CD4-positive, alpha-beta T cell (primary cell): ENCODE measurements around the gene RAB40C. TPM values are rescaled to one million over a fixed set of nuclear protein-coding genes. Genes with fewer than 3 reads are reported as not detected.

ENCODE experiments used
- ATAC-seq: fragments of 200-7000 bp; cut with Tn5 transposase; one replicate; pipeline ENCODE4 v1.10.0; 2022; ENCODE audit warnings: mild to moderate bottlenecking; ENCODE audit not compliant: poor library complexity
- CTCF ChIA-PET: fragments of 350-600 bp; sonication (Branson Sonifier 250); formaldehyde crosslinking; loops from one replicate; lab custom pipeline; 2021; ENCODE audit warnings: antibody characterized with exemption, inconsistent platforms; lab: Charles Lee
- POLR2A ChIA-PET: fragments of 350-600 bp; sonication (Branson Sonifier 250); formaldehyde crosslinking; loops from one replicate; lab custom pipeline; 2021; ENCODE audit warnings: antibody characterized with exemption, inconsistent platforms; lab: Charles Lee
- DNase-seq, 14 experiments: peaks; one replicate each; pipeline ENCODE4 v3.0.0-alpha.2; 2013 to 2020; ENCODE audit warnings: mixed read lengths in 2 of 14
- H3K27ac ChIP-seq, 2 donors: one replicate each; pipeline versions ENCODE4 v1.5.1 to v1.7.0; 2013; ENCODE audit warnings: low read length in 2 of 2, low read depth in 1 of 2, mild to moderate bottlenecking in 1 of 2
- H3K27me3 ChIP-seq, 2 experiments: 1 replicate in 1 of 2; 2 replicates in 1 of 2; pipeline versions ENCODE4 v1.6.1 to v1.7.0; 2013; ENCODE audit warnings: low read length in 2 of 2, control low read depth in 1 of 2, mild to moderate bottlenecking in 1 of 2, moderate library complexity in 1 of 2; ENCODE audit not compliant: insufficient read depth in 2 of 2, control insufficient read depth in 1 of 2
- H3K36me3 ChIP-seq: one replicate; pipeline ENCODE4 v1.6.1; 2013; ENCODE audit warnings: low read length, control low read depth; ENCODE audit not compliant: insufficient read depth
- H3K4me1 ChIP-seq: one replicate; pipeline ENCODE4 v1.6.1; 2013; ENCODE audit warnings: low read length, control low read depth; ENCODE audit not compliant: insufficient read depth
- H3K4me3 ChIP-seq: one replicate; pipeline ENCODE4 v1.5.1; 2013; ENCODE audit warnings: mild to moderate bottlenecking, low read length, moderate library complexity
- H3K9me3 ChIP-seq, 2 experiments: 1 replicate in 1 of 2; 2 replicates in 1 of 2; pipeline versions ENCODE4 v1.6.1 to v1.7.0; 2013; ENCODE audit warnings: low read length in 2 of 2, mild to moderate bottlenecking in 2 of 2, control low read depth in 1 of 2, moderate library complexity in 1 of 2; ENCODE audit not compliant: control insufficient read depth in 1 of 2, insufficient read depth in 1 of 2
- H3K27ac Mint-ChIP-seq: one replicate; pipeline ENCODE4 v1.8.0; 2020; ENCODE audit warnings: mixed read lengths
- H3K27me3 Mint-ChIP-seq: one replicate; pipeline ENCODE4 v1.8.0; 2021; ENCODE audit warnings: mixed read lengths
- H3K36me3 Mint-ChIP-seq: one replicate; pipeline ENCODE4 v1.8.0; 2021; ENCODE audit warnings: low read depth, mixed read lengths
- H3K4me1 Mint-ChIP-seq: one replicate; pipeline ENCODE4 v1.8.0; 2021; ENCODE audit warnings: low read depth, mixed read lengths
- H3K4me3 Mint-ChIP-seq: one replicate; pipeline ENCODE4 v1.8.0; 2020; ENCODE audit warnings: mild to moderate bottlenecking, mixed read lengths
- H3K9me3 Mint-ChIP-seq: one replicate; pipeline ENCODE4 v1.8.0; 2020; ENCODE audit warnings: mixed read lengths
- CTCF ChIP-seq: fragments of 200-600 bp; IDR thresholded peaks from one replicate; pipeline ENCODE4 v1.8.0; 2022; ENCODE audit warnings: antibody characterized with exemption, mild to moderate bottlenecking
- intact Hi-C, 2 experiments: fragments of 100-400 bp; cut with DNase I in 1 of 2; cut with micrococcal nuclease in 1 of 2; formaldehyde crosslinking; loops; one replicate each; pipeline versions ENCODE4 v1.15.1 to v1.9.0; 2023 to 2025; cut with DNase I, micrococcal nuclease
- total RNA-seq, 174 experiments: library from RNA in 2 of 174; stranded (reverse) in 2 of 174; gene quantifications; one replicate each; pipeline ENCODE4 v1.2.3 and lab custom pipeline; 2021 to 2026

RAB40C gene
- total RNA-seq, 2 experiments from 2014 or later: 8.9 to 9.5 TPM

GRCh38 chr16:675884-676564 is 86.2 kb downstream of the RAB40C start:
- Histone ChIP-seq H3K4me1 (peaks cover 41% of the 10 kb centered on the region), H3K36me3 (peaks cover 21% of the 10 kb centered on the region), H3K27ac (no peak overlapping the region), H3K27me3 (peaks cover 8 to 12% of the 10 kb centered on the region in 2 experiments), H3K9me3 (no peaks in the 10 kb centered on the region), H3K4me3 (no peak overlapping the region)
- H3K9me3 Mint-ChIP-seq: no peaks in the 10 kb centered on the region
- no peak overlapping the region for H3K27ac Mint-ChIP-seq
- intact Hi-C loops: no loop called here
- TF ChIP-seq CTCF: no peak
- CTCF ChIA-PET: interaction anchor here (0.8 kb wide), 1 partner anchor 28 kb away, joined by 3 read pairs; no protein-coding TSS in a partner anchor
- peaks cover 11% of the 10 kb centered on the region for H3K36me3 Mint-ChIP-seq
- peaks cover 21% of the 10 kb centered on the region for H3K4me1 Mint-ChIP-seq
- DNase-seq: no peak
- ATAC-seq: no peak
- POLR2A ChIA-PET: interaction anchor here (0.8 to 1.8 kb wide), 6 partner anchors 8 to 28 kb away, joined by 3 to 8 read pairs (median 4); partner anchors contain the start of genes JMJD8, RHOT2 and WDR24
- H3K4me3 Mint-ChIP-seq: no peak overlapping the region
- no peaks in the 10 kb centered on the region for H3K27me3 Mint-ChIP-seq

- CTCF ChIA-PET: interaction anchor here (0.8 kb wide), 1 partner anchor 28 kb away, joined by 3 read pairs; no protein-coding TSS in a partner anchor
- H3K27ac Mint-ChIP-seq: peak overlapping the region; percentile 74
These were observed 86.7 kb downstream of the RAB40C start for GRCh38 chr16:676565-676902.

GRCh38 chr16:676913-677312 is 87.0 kb downstream of the RAB40C start:
- Mint-ChIP-seq H3K27me3 (no peaks in the 10 kb centered on the region), H3K9me3 (no peaks in the 10 kb centered on the region), H3K36me3 (peaks cover 20% of the 10 kb centered on the region), H3K4me1 (peaks cover 21% of the 10 kb centered on the region), H3K4me3 (peak overlapping the region; percentile 56), H3K27ac (peak overlapping the region; percentile 74)
- Histone ChIP-seq H3K27ac (no peak overlapping the region), H3K9me3 (no peaks in the 10 kb centered on the region), H3K4me1 (peaks cover 50% of the 10 kb centered on the region), H3K36me3 (peaks cover 19% of the 10 kb centered on the region), H3K4me3 (no peak overlapping the region), H3K27me3 (peaks cover 8 to 12% of the 10 kb centered on the region in 2 experiments)
- TF ChIP-seq CTCF: no peak
- ATAC-seq: no peak
- ChIA-PET CTCF (no interaction called here), POLR2A (interaction anchor here (1.4 kb wide), 1 partner anchor 13 kb away, joined by 4 read pairs; no protein-coding TSS in a partner anchor)
- peak in 9 of 14 experiments; percentile 31 to 69 (median 48) for DNase-seq
- intact Hi-C loops: no loop called here

More at GRCh38 chr16:676565-676902, 86.7 kb downstream of the RAB40C start:
- peaks cover 21% of the 10 kb centered on the region for H3K4me1 Mint-ChIP-seq
- Histone ChIP-seq H3K4me1 (peaks cover 46% of the 10 kb centered on the region), H3K4me3 (no peak overlapping the region), H3K27me3 (peaks cover 8 to 12% of the 10 kb centered on the region in 2 experiments), H3K27ac (no peak overlapping the region), H3K9me3 (no peaks in the 10 kb centered on the region), H3K36me3 (peaks cover 17% of the 10 kb centered on the region)
- no peak for ATAC-seq
- H3K4me3 Mint-ChIP-seq: peak overlapping the region; percentile 56
- no peaks in the 10 kb centered on the region for H3K27me3 Mint-ChIP-seq
- no peak for DNase-seq
- TF ChIP-seq CTCF: no peak
- intact Hi-C loops: no loop called here
- peaks cover 16% of the 10 kb centered on the region for H3K36me3 Mint-ChIP-seq
- POLR2A ChIA-PET: interaction anchor here (1.4 to 1.8 kb wide), 4 partner anchors 9 to 19 kb away, joined by 4 to 8 read pairs (median 5); partner anchors contain the start of genes RHOT2 and WDR24
- H3K9me3 Mint-ChIP-seq: no peaks in the 10 kb centered on the region
